OCI-LY7 (cell line): Measurements from ENCODE around the gene DHX34. TPM values are rescaled to one million over a fixed set of nuclear protein-coding genes. Genes with fewer than 3 reads are reported as not detected.
"Not testable (repeated sequence)": the region's sequence is repeated elsewhere in the genome, so short reads cannot be mapped to it uniquely, and the experiment has no call there.

Experiments used
- BruUV-seq: library from RNA; stranded (reverse); fragments of 400-500 nt; replicated peaks from 2 replicates; lab custom pipeline; 2021; lab: Mats Ljungman, UMichigan
- CTCF ChIA-PET: fragments of 300-600 bp; sonication (Branson Sonifier 250); formaldehyde crosslinking; loops from one replicate; lab custom pipeline; 2022; ENCODE audit warnings: antibody characterized with exemption; ENCODE audit not compliant: unreplicated experiment; lab: Charles Lee
- POLR2A ChIA-PET: fragments of 300-600 bp; sonication (Branson Sonifier 250); formaldehyde crosslinking; loops from one replicate; lab custom pipeline; 2022; ENCODE audit warnings: antibody characterized with exemption; lab: Charles Lee
- DNase-seq: peaks from one replicate; pipeline ENCODE4 v3.0.0-alpha.2; 2015; ENCODE audit warnings: low spot score
- H2AFZ ChIP-seq: fragments of 200-600 bp; sonication (generic), shearing (Covaris generic); 2 replicates; pipeline ENCODE4 v1.6.1; 2014; ENCODE audit warnings: mild to moderate bottlenecking, antibody characterized with exemption, low read length, moderate library complexity
- H3K27ac ChIP-seq: fragments of 200-600 bp; sonication (generic); 2 replicates; pipeline ENCODE4 v1.5.1; 2014; ENCODE audit warnings: mixed run types, low read depth, mild to moderate bottlenecking, moderate library complexity, low read length, inconsistent platforms; ENCODE audit not compliant: poor library complexity, severe bottlenecking
- H3K36me3 ChIP-seq: fragments of 200-600 bp; sonication (generic); 2 replicates; pipeline ENCODE4 v1.6.1; 2014; ENCODE audit warnings: mild to moderate bottlenecking, antibody characterized with exemption, low read length, moderate library complexity, mixed read lengths; ENCODE audit not compliant: insufficient read depth
- H3K4me1 ChIP-seq: fragments of 200-600 bp; sonication (generic); 2 replicates; pipeline ENCODE4 v1.5.1; 2014; ENCODE audit warnings: mild to moderate bottlenecking, low read length; ENCODE audit not compliant: insufficient read depth, poor library complexity, severe bottlenecking
- H3K4me2 ChIP-seq: fragments of 200-600 bp; sonication (generic); 2 replicates; pipeline ENCODE4 v1.6.1; 2014; ENCODE audit warnings: mild to moderate bottlenecking, low read length
- H3K4me3 ChIP-seq: fragments of 200-600 bp; sonication (generic); 2 replicates; pipeline ENCODE4 v1.5.1; 2014; ENCODE audit warnings: mild to moderate bottlenecking, low read depth, low read length; ENCODE audit not compliant: poor library complexity, severe bottlenecking
- H3K79me2 ChIP-seq: fragments of 200-600 bp; sonication (generic); 2 replicates; pipeline ENCODE4 v1.6.1; 2016; ENCODE audit warnings: low read depth, mild to moderate bottlenecking, low read length, moderate library complexity, mixed read lengths; ENCODE audit not compliant: insufficient read depth
- H3K9me2 ChIP-seq: fragments of 200-600 bp; sonication (generic); 2 replicates; pipeline ENCODE4 v1.6.1; 2016; ENCODE audit warnings: mild to moderate bottlenecking, low read length, mixed read lengths; ENCODE audit not compliant: insufficient read depth
- H3K9me3 ChIP-seq: fragments of 200-600 bp; sonication (generic); 2 replicates; pipeline ENCODE4 v1.6.1; 2014; ENCODE audit warnings: mild to moderate bottlenecking, mixed run types, low read length, mixed read lengths
- H4K20me1 ChIP-seq: fragments of 200-600 bp; sonication (generic); 2 replicates; pipeline ENCODE4 v1.6.1; 2014; ENCODE audit warnings: mild to moderate bottlenecking, antibody characterized with exemption, low read length, moderate library complexity, mixed read lengths; ENCODE audit not compliant: insufficient read depth
- EZH2phosphoT487 ChIP-seq: fragments of 200-600 bp; sonication (generic); IDR thresholded peaks from 2 replicates; pipeline ENCODE4 v1.6.1; 2018; ENCODE audit warnings: low read depth, borderline replicate concordance, mild to moderate bottlenecking, mixed run types, antibody characterized with exemption, low read length, moderate library complexity, mixed read lengths
- intact Hi-C: fragments of 100-400 bp; cut with micrococcal nuclease; formaldehyde crosslinking; loops from one replicate; pipeline ENCODE4 v1.10.0; 2022; ENCODE audit not compliant: unreplicated experiment
- total RNA-seq, 2 experiments: library from RNA; depleted of rRNA in 1 of 2; stranded (reverse); fragments of >200 nt in 1 of 2; shearing (Covaris generic) in 1 of 2; gene quantifications; 2 replicates each; pipeline ENCODE4 v1.2.3, GENCODE V29; 2014 to 2022
- TF ChIP-seq, protein P1 (sequence below): fragments of 200-600 bp; sonication (generic); conservative IDR thresholded peaks from 2 replicates; pipeline ENCODE4 v1.5.1; 2014; ENCODE audit warnings: mild to moderate bottlenecking, antibody characterized with exemption, low read length, moderate library complexity, mixed read lengths

The DHX34 gene
- total RNA-seq, 2 experiments from 2014 or later: 19.7 to 32.2 TPM

DNA sequence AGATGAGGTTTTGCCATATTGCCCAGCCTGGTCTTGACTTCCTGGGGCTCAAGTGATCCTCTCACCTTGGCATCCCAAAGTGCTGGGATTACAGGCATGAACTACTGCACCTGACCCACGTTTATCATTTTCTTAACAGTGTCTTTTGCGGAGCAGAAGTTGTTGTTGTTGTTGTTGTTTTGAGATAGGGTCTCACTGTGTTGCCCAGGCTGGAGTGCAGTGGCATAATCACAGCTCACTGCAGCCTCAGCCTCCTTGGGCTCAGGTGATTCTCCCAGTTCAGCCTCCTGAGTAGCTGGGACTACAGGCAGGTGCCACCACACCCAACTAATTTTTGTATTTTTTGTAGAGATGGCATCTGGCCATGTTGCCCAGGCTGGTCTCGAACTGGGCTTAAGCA is 38.5 kb downstream of the DHX34 start:
- POLR2A ChIA-PET, DNase-seq, H3K27ac ChIP-seq, H3K79me2 ChIP-seq, H4K20me1 ChIP-seq, H3K4me3 ChIP-seq, BruUV-seq, H3K4me2 ChIP-seq, H3K9me3 ChIP-seq, H3K9me2 ChIP-seq, intact Hi-C loops, H3K36me3 ChIP-seq, H2AFZ ChIP-seq, CTCF ChIA-PET, H3K4me1 ChIP-seq: not testable (repeated sequence)

DNA sequence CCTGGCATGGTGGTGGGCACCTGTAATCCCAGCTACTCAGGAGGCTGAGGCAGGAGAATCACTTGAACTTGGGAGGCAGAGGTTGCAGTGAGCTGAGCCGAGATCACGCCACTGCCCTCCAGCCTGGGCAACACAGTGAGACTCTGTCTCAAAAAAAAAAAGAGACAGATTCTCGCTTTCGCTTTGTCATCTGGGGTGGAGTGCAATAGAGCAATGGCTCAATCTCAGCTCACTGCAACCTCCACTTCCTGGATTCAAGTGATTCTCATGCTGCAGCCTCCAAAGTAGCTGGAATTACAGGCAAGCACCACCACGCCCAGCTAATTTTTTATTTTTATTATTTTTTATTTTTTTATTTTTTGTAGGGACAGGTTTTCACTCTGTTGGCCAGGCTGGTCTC is 39.6 kb downstream of the DHX34 start:
- POLR2A ChIA-PET, CTCF ChIA-PET, H3K4me3 ChIP-seq, BruUV-seq, H3K4me2 ChIP-seq, H4K20me1 ChIP-seq, H3K9me2 ChIP-seq, H3K9me3 ChIP-seq, H3K4me1 ChIP-seq, H2AFZ ChIP-seq, DNase-seq, H3K36me3 ChIP-seq, intact Hi-C loops, H3K27ac ChIP-seq, H3K79me2 ChIP-seq: not testable (repeated sequence)

DNA sequence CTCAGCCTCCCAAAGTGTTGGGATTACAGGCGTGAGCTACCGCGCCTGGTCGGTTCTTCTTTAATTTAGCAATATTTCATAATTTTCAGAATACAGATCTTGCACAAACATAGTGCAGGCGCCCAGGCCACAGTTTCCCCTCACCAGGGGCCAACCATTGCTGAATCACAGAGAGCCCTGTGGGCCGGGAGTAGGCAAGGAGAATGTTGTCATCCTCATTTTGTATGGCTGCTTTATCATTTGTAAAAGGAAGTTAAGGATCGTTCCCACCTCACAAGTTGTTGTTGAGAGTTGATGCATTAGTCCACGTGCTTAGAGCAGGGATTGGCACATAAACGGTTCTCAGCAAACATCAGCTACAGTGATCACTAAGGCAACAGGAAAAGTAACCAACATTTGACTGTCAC is 40.0 kb downstream of the DHX34 start:
- H3K79me2 ChIP-seq: no peaks in the 10 kb centered on the region
- peaks cover 6% of the 10 kb centered on the region for H3K4me1 ChIP-seq
- H3K36me3 ChIP-seq: no peaks in the 10 kb centered on the region
- TF ChIP-seq, protein P1, sequence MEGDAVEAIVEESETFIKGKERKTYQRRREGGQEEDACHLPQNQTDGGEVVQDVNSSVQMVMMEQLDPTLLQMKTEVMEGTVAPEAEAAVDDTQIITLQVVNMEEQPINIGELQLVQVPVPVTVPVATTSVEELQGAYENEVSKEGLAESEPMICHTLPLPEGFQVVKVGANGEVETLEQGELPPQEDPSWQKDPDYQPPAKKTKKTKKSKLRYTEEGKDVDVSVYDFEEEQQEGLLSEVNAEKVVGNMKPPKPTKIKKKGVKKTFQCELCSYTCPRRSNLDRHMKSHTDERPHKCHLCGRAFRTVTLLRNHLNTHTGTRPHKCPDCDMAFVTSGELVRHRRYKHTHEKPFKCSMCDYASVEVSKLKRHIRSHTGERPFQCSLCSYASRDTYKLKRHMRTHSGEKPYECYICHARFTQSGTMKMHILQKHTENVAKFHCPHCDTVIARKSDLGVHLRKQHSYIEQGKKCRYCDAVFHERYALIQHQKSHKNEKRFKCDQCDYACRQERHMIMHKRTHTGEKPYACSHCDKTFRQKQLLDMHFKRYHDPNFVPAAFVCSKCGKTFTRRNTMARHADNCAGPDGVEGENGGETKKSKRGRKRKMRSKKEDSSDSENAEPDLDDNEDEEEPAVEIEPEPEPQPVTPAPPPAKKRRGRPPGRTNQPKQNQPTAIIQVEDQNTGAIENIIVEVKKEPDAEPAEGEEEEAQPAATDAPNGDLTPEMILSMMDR: no peak
- no peak for TF ChIP-seq EZH2phosphoT487
- H2AFZ ChIP-seq: no peak overlapping the region
- H3K4me3 ChIP-seq: no peak overlapping the region
- H4K20me1 ChIP-seq: no peaks in the 10 kb centered on the region
- H3K4me2 ChIP-seq: no peak overlapping the region
- no peaks in the 10 kb centered on the region for H3K9me2 ChIP-seq
- CTCF ChIA-PET: no interaction called here
- POLR2A ChIA-PET: no interaction called here
- H3K27ac ChIP-seq: no peak overlapping the region
- no peaks in the 10 kb centered on the region for H3K9me3 ChIP-seq
- no peak for DNase-seq
- intact Hi-C loops: no loop called here
- BruUV-seq: no TSS peak
